Cardiac muscle cell (in vitro differentiated cells and primary cell): Measurements from ENCODE around the gene TNNC2. TPM values are rescaled to one million over a fixed set of nuclear protein-coding genes. Genes with fewer than 3 reads are reported as not detected.

Experiments
- DNase-seq, 2 donors: peaks; one replicate each; pipeline versions ENCODE4 v3.0.0 to v3.0.0-alpha.2; 2010 to 2017; ENCODE audit warnings: low read depth in 1 of 2, low spot score in 1 of 2
- H3K27ac ChIP-seq: fragments of 200-600 bp; sonication (generic); 2 replicates; pipeline ENCODE4 v1.5.1; 2016
- H3K27me3 ChIP-seq: fragments of 200-600 bp; sonication (generic); 2 replicates; pipeline ENCODE4 v1.6.0; 2016; ENCODE audit warnings: control low read depth
- H3K36me3 ChIP-seq: fragments of 200-600 bp; sonication (generic); 2 replicates; pipeline ENCODE4 v1.5.1; 2016; ENCODE audit warnings: control low read depth
- H3K4me1 ChIP-seq: fragments of 200-600 bp; sonication (generic); 2 replicates; pipeline ENCODE4 v1.8.1; 2017; ENCODE audit warnings: low read depth, mild to moderate bottlenecking, mixed run types
- H3K4me3 ChIP-seq: fragments of 200-600 bp; sonication (generic); 2 replicates; pipeline ENCODE4 v1.5.1; 2016; ENCODE audit warnings: mild to moderate bottlenecking
- H3K9me3 ChIP-seq: fragments of 200-600 bp; sonication (generic); 2 replicates; pipeline ENCODE4 v1.5.1; 2017; ENCODE audit warnings: low read depth, mild to moderate bottlenecking, control low read depth
- CTCF ChIP-seq: IDR thresholded peaks from 2 replicates; pipeline ENCODE4 v1.5.1; 2012; ENCODE audit warnings: low read depth, mild to moderate bottlenecking, low read length
- polyA plus RNA-seq: library from polyadenylated mRNA; unstranded; fragments of >200 nt; fragmentation: Nextera tagmentation; extraction: Ambion mirVana; gene quantifications from 2 replicates; pipeline ENCODE4 v1.2.1, GENCODE V29; 2016
- total RNA-seq: library from RNA; depleted of rRNA; stranded (reverse); fragments of >200 nt; gene quantifications from 2 replicates; pipeline ENCODE4 v1.2.3, GENCODE V29; 2016

Gene TNNC2
- total and polyA plus RNA-seq, 2 experiments from 2014 or later = 36.0 to 96.3 TPM

- Histone ChIP-seq H3K27me3 (no peaks in the 10 kb centered on the region), H3K9me3 (no peaks in the 10 kb centered on the region), H3K27ac (no peak overlapping the region)
Measured at GRCh38 chr20:45819466-45819865, 7.6 kb downstream of the TNNC2 start.

GRCh38 chr20:45818239-45818638 is 8.9 kb downstream of the TNNC2 start:
- no peak for DNase-seq
- TF ChIP-seq CTCF = no peak
- H3K27me3 ChIP-seq = no peaks in the 10 kb centered on the region
- no peaks in the 10 kb centered on the region for H3K4me1 ChIP-seq
- H3K9me3 ChIP-seq = no peaks in the 10 kb centered on the region
- H3K27ac ChIP-seq = peak overlapping the region; percentile 48
- no peaks in the 10 kb centered on the region for H3K36me3 ChIP-seq
- no peak overlapping the region for H3K4me3 ChIP-seq

More at GRCh38 chr20:45819466-45819865, 7.6 kb downstream of the TNNC2 start:
- Histone ChIP-seq H3K4me3 (no peak overlapping the region), H3K36me3 (no peaks in the 10 kb centered on the region), H3K4me1 (peaks cover under 1% of the 10 kb centered on the region)
- TF ChIP-seq CTCF = no peak
- no peak for DNase-seq

GRCh38 chr20:45817376-45818194 is 9.5 kb downstream of the TNNC2 start:
- H3K36me3 ChIP-seq = no peaks in the 10 kb centered on the region
- H3K27ac ChIP-seq = peak overlapping the region; percentile 25
- no peak for TF ChIP-seq CTCF
- no peaks in the 10 kb centered on the region for H3K4me1 ChIP-seq
- no peak overlapping the region for H3K4me3 ChIP-seq
- H3K9me3 ChIP-seq = no peaks in the 10 kb centered on the region
- no peaks in the 10 kb centered on the region for H3K27me3 ChIP-seq
- peak in 1 of 2 donors; percentile 87 for DNase-seq

GRCh38 chr20:45816951-45817350 is 10.2 kb downstream of the TNNC2 start:
- no peak for TF ChIP-seq CTCF
- Histone ChIP-seq H3K4me1 (no peaks in the 10 kb centered on the region), H3K27ac (peak overlapping the region; percentile 25), H3K36me3 (no peaks in the 10 kb centered on the region), H3K4me3 (no peak overlapping the region), H3K9me3 (no peaks in the 10 kb centered on the region), H3K27me3 (no peaks in the 10 kb centered on the region)
- no peak for DNase-seq

- no peak for DNase-seq
- no peak overlapping the region for H3K4me3 ChIP-seq
- H3K36me3 ChIP-seq = peaks cover 15% of the 10 kb centered on the region
- no peaks in the 10 kb centered on the region for H3K27me3 ChIP-seq
- H3K9me3 ChIP-seq = no peaks in the 10 kb centered on the region
- no peak overlapping the region for H3K27ac ChIP-seq
- no peak for TF ChIP-seq CTCF
- H3K4me1 ChIP-seq = no peaks in the 10 kb centered on the region
Measured at GRCh38 chr20:45814314-45814713, 12.8 kb downstream of the TNNC2 start.
